Gastrocnemius medialis (tissue), 4 donors: ENCODE measurements around the gene PHACTR3. TPM values are rescaled to one million over a fixed set of nuclear protein-coding genes. Genes with fewer than 3 reads are reported as not detected.

Experiments used
- ATAC-seq, 2 donors: fragments of 150-250 bp; one replicate each; pipeline ENCODE4 v1.9.1; 2016
- DNase-seq, 2 donors: peaks; one replicate each; pipeline ENCODE4 v3.0.0-alpha.2; 2019
- H3K27ac ChIP-seq, 4 donors: fragments of 200-600 bp; sonication (generic); 1 replicate in 1 of 4; 2 replicates in 3 of 4; pipeline ENCODE4 v1.5.1; 2016 to 2018; ENCODE audit warnings: mild to moderate bottlenecking in 2 of 4, moderate library complexity in 1 of 4
- H3K27me3 ChIP-seq, 3 donors: fragments of 200-600 bp; sonication (generic) in 2 of 3; 1 replicate in 1 of 3; 2 replicates in 2 of 3; pipeline versions ENCODE4 v1.5.1 to v1.6.0; 2016 to 2019; ENCODE audit warnings: mild to moderate bottlenecking in 1 of 3, moderate library complexity in 1 of 3
- H3K36me3 ChIP-seq, 2 donors: fragments of 200-600 bp; sonication (generic) in 1 of 2; one replicate each; pipeline ENCODE4 v1.5.1; 2017 to 2018
- H3K4me1 ChIP-seq, 2 donors: fragments of 200-600 bp; sonication (generic) in 1 of 2; one replicate each; pipeline ENCODE4 v1.5.1; 2016 to 2017; ENCODE audit warnings: mild to moderate bottlenecking in 2 of 2
- H3K4me3 ChIP-seq, 4 donors: fragments of 200-600 bp; sonication (generic) in 3 of 4; 1 replicate in 1 of 4; 2 replicates in 3 of 4; pipeline ENCODE4 v1.5.1; 2016 to 2019; ENCODE audit warnings: mild to moderate bottlenecking in 2 of 4
- H3K9me3 ChIP-seq, 3 donors: fragments of 200-600 bp; sonication (generic) in 2 of 3; 1 replicate in 1 of 3; 2 replicates in 2 of 3; pipeline ENCODE4 v1.5.1; 2016 to 2019
- CTCF ChIP-seq, 5 experiments: fragments of 450-650 bp in 3 of 5; fragments of 200-600 bp in 2 of 5; sonication (generic) in 2 of 5; IDR thresholded peaks in 4 of 5; conservative IDR thresholded peaks in 1 of 5; 1 replicate in 4 of 5; 2 replicates in 1 of 5; pipeline ENCODE4 v1.5.1; 2016 to 2019; ENCODE audit warnings: antibody characterized with exemption in 5 of 5, mild to moderate bottlenecking in 3 of 5, moderate library complexity in 3 of 5
- POLR2A ChIP-seq, 2 donors: fragments of 450-650 bp; IDR thresholded peaks; one replicate each; pipeline ENCODE4 v1.6.1; 2017; ENCODE audit warnings: antibody characterized with exemption in 2 of 2, mild to moderate bottlenecking in 2 of 2, moderate library complexity in 2 of 2
- in situ Hi-C, 4 donors: fragments of 200-750 bp; cut with MboI; loops; one replicate each; pipeline versions ENCODE4 v1.15.0 to v1.8.0; 2017; ENCODE audit warnings: low sequenced_read_pairs in 4 of 4
- intact Hi-C: fragments of 100-400 bp; cut with DNase I; formaldehyde crosslinking; loops from one replicate; pipeline ENCODE4 v1.15.1; 2023; ENCODE audit warnings: low total_unique reads
- total RNA-seq, 4 donors: library from RNA; depleted of rRNA; stranded (reverse); fragments of >200 nt; gene quantifications; one replicate each; pipeline versions ENCODE4 v1.1.0 to v1.2.3, GENCODE V29; 2016

Gene PHACTR3
- total RNA-seq, 4 donors from 2014 or later: 0.24 to 1.1 (median 0.59) TPM; not detected in 1

GRCh38 chr20:59708326-59708725 lies 104.0 kb downstream of the PHACTR3 start:
- no peaks in the 10 kb centered on the region for H3K36me3 ChIP-seq
- no peaks in the 10 kb centered on the region for H3K4me1 ChIP-seq
- TF ChIP-seq CTCF (IDR thresholded peaks at IDR 0.05 in 4 of 5, conservative IDR thresholded peaks at IDR 0.05 in 1 of 5): no peak
- TF ChIP-seq POLR2A (IDR thresholded peaks at IDR 0.05): no peak
- no peaks in the 10 kb centered on the region for H3K9me3 ChIP-seq
- DNase-seq (no peak), ATAC-seq (no peak)
- no peak overlapping the region for H3K27ac ChIP-seq
- no peak overlapping the region for H3K4me3 ChIP-seq
- no peaks in the 10 kb centered on the region for H3K27me3 ChIP-seq
- in situ Hi-C loops (no loop called here), intact Hi-C loops (no loop called here)

GRCh38 chr20:59709636-59710035 lies 105.3 kb downstream of the PHACTR3 start:
- in situ Hi-C loops (no loop called here), intact Hi-C loops (no loop called here)

GRCh38 chr20:59718071-59718470 lies 113.7 kb downstream of the PHACTR3 start:
- ATAC-seq (no peak), DNase-seq (no peak)
- H3K4me3 ChIP-seq: no peak overlapping the region
- TF ChIP-seq POLR2A (IDR thresholded peaks at IDR 0.05) (no peak), CTCF (IDR thresholded peaks at IDR 0.05 in 4 of 5, conservative IDR thresholded peaks at IDR 0.05 in 1 of 5) (no peak)
- in situ Hi-C loops: no loop called here
- peaks cover 0 to 6% (median 4%) of the 10 kb centered on the region in 3 donors for H3K27me3 ChIP-seq
- no peaks in the 10 kb centered on the region for H3K9me3 ChIP-seq
- intact Hi-C loops: no loop called here
- no peak overlapping the region for H3K27ac ChIP-seq
- H3K4me1 ChIP-seq: no peaks in the 10 kb centered on the region
- no peaks in the 10 kb centered on the region for H3K36me3 ChIP-seq

More at GRCh38 chr20:59709636-59710035, 105.3 kb downstream of the PHACTR3 start:
- Histone ChIP-seq H3K27me3 (peaks cover 0 to 4% (median 0%) of the 10 kb centered on the region in 3 donors), H3K36me3 (no peaks in the 10 kb centered on the region), H3K4me1 (no peaks in the 10 kb centered on the region), H3K27ac (no peak overlapping the region), H3K4me3 (no peak overlapping the region), H3K9me3 (no peaks in the 10 kb centered on the region)
- ATAC-seq (no peak), DNase-seq (no peak)
- TF ChIP-seq CTCF (IDR thresholded peaks at IDR 0.05 in 4 of 5, conservative IDR thresholded peaks at IDR 0.05 in 1 of 5) (no peak), POLR2A (IDR thresholded peaks at IDR 0.05) (no peak)

GRCh38 chr20:59718751-59719150 lies 114.4 kb downstream of the PHACTR3 start:
- H3K27ac ChIP-seq: no peak overlapping the region
- H3K9me3 ChIP-seq: no peaks in the 10 kb centered on the region
- no peak overlapping the region for H3K4me3 ChIP-seq
- intact Hi-C loops (no loop called here), in situ Hi-C loops (no loop called here)
- H3K27me3 ChIP-seq: peaks cover 0 to 6% (median 4%) of the 10 kb centered on the region in 3 donors
- ATAC-seq: no peak
- H3K36me3 ChIP-seq: no peaks in the 10 kb centered on the region
- no peak for DNase-seq
- TF ChIP-seq POLR2A (IDR thresholded peaks at IDR 0.05): no peak
- TF ChIP-seq CTCF (IDR thresholded peaks at IDR 0.05 in 4 of 5, conservative IDR thresholded peaks at IDR 0.05 in 1 of 5): no peak
- no peaks in the 10 kb centered on the region for H3K4me1 ChIP-seq

- TF ChIP-seq POLR2A (IDR thresholded peaks at IDR 0.05): no peak
- TF ChIP-seq CTCF (IDR thresholded peaks at IDR 0.05 in 4 of 5, conservative IDR thresholded peaks at IDR 0.05 in 1 of 5): no peak
- Histone ChIP-seq H3K4me1 (no peaks in the 10 kb centered on the region), H3K9me3 (no peaks in the 10 kb centered on the region), H3K36me3 (no peaks in the 10 kb centered on the region), H3K4me3 (no peak overlapping the region), H3K27me3 (peaks cover 0 to 6% (median 2%) of the 10 kb centered on the region in 3 donors), H3K27ac (no peak overlapping the region)
- ATAC-seq (no peak), DNase-seq (no peak)
- intact Hi-C loops (no loop called here), in situ Hi-C loops (no loop called here)
Observed at GRCh38 chr20:59720013-59720412, 115.7 kb downstream of the PHACTR3 start.
